ENCODE results near the gene DACT1.
"Not testable (repeated sequence)": the region's sequence is repeated elsewhere in the genome, so short reads cannot be mapped to it uniquely, and the experiment has no call there.

DNA sequence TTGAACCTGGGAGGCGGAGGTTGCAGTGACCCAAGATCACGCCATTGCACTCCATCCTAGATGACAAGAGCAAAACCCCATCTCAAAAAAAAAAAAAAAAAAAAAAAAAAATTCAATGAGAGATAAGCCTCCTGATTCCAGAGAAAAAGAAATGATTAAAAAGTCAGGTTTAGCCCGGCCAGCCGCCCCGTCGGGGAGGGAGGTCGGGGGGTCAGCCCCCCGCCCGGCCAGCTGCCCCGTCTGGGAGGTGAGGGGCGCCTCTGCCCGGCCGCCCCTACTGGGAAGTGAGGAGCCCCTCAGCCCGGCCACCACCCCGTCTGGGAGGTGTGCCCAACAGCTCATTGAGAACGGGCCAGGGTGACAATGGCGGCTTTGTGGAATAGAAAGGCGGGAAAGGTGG is 49.4 kb upstream of the DACT1 start:
- TF ChIP-seq, protein P1, sequence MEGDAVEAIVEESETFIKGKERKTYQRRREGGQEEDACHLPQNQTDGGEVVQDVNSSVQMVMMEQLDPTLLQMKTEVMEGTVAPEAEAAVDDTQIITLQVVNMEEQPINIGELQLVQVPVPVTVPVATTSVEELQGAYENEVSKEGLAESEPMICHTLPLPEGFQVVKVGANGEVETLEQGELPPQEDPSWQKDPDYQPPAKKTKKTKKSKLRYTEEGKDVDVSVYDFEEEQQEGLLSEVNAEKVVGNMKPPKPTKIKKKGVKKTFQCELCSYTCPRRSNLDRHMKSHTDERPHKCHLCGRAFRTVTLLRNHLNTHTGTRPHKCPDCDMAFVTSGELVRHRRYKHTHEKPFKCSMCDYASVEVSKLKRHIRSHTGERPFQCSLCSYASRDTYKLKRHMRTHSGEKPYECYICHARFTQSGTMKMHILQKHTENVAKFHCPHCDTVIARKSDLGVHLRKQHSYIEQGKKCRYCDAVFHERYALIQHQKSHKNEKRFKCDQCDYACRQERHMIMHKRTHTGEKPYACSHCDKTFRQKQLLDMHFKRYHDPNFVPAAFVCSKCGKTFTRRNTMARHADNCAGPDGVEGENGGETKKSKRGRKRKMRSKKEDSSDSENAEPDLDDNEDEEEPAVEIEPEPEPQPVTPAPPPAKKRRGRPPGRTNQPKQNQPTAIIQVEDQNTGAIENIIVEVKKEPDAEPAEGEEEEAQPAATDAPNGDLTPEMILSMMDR (IDR thresholded peaks at IDR 0.05), result not testable (repeated sequence)
- not testable (repeated sequence) for TF ChIP-seq POLR2A (IDR thresholded peaks at IDR 0.05)
